Measurements from ENCODE around the gene CAPN11. TPM values are rescaled to one million over a fixed set of nuclear protein-coding genes. Genes with fewer than 3 reads are reported as not detected.

CAPN11 gene
- total and polyA plus RNA-seq, 2 of the 4 experiments (the other 2 are of a cell fraction), result not detected

DNA sequence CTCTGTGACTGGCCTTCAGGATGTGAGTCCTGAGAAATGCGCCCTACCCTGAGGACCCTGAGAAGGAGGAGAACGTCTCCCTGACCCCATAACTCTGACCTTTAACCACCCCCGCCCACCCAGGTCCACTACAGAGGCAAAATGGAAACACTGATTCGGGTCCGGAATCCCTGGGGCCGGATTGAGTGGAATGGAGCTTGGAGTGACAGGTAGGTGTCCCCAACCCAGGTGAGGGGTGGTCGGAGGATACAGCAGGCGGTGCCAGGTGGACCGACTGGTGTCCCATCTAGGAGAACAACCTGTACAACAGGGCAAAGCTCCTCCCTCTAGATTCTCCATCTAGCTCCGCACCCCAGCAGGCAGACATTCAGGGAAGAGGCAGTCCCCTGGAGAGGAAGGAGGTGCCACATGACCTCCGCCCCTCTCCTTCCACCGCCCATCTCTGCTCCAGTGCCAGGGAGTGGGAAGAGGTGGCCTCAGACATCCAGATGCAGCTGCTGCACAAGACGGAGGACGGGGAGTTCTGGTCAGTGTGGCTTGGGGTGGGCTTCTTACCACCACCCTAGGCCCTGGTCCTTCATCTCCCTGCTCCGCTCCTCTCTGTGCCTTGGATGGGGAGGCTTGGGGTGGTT lies 17.6 kb downstream of the CAPN11 start (continued):
- TF ChIP-seq MAZ (IDR thresholded peaks at IDR 0.05; ENCODE audit: borderline replicate concordance, low read depth, low read length) (no peak), POLR2A (IDR thresholded peaks at IDR 0.05; ENCODE audit: low read depth, low read length) (no peak), USF2 (IDR thresholded peaks at IDR 0.05; ENCODE audit: low read depth, low read length) (no peak)

DNA sequence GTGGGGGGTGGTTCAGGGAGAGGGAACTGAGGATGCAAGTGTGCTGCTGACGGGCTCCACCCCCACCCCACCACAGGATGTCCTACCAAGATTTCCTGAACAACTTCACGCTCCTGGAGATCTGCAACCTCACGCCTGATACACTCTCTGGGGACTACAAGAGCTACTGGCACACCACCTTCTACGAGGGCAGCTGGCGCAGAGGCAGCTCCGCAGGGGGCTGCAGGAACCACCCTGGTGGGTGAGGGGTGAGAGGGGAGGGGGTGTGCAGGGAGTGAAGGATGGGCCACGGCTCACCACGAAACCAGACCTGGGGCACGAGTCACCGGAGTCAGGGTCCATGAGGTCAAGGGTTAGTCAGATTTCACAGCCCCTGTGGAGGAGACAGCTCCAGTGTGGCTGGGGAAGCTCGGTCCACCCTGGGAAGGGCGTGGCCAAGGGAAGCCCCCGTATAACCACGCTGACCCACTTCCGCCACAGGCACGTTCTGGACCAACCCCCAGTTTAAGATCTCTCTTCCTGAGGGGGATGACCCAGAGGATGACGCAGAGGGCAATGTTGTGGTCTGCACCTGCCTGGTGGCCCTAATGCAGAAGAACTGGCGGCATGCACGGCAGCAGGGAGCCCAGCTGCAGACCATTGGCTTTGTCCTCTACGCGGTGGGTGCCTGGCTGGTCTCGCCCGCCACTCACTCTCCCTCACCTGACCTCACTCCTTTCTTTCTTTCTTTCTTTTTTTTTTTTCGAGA lies 18.3 kb downstream of the CAPN11 start:
- Histone ChIP-seq H2BK15ac (ENCODE audit: low read depth, low read length) (no peak overlapping the region), H3K23ac (ENCODE audit: low read depth, low read length) (no peak overlapping the region), H3K18ac (ENCODE audit: low read depth, low read length) (no peak overlapping the region), H4K20me1 (ENCODE audit: insufficient read depth, low read length) (no peaks in the 10 kb centered on the region; the same call in 1 of the 2 replicates), H4K91ac (ENCODE audit: insufficient read depth, low read depth, low read length) (no peak overlapping the region), H3K4me2 (ENCODE audit: low read depth, low read length) (no peak overlapping the region), H3K79me1 (ENCODE audit: low read depth in 1 of 2, low read length in 2 of 2) (no peaks in the 10 kb centered on the region), H2BK5ac (ENCODE audit: low read depth, low read length, poor library complexity, severe bottlenecking) (no peak overlapping the region), H3K14ac (replicated peaks; ENCODE audit: low read depth, low read length) (no peak overlapping the region), H3K4ac (ENCODE audit: low read depth, low read length) (no peak overlapping the region), H2AFZ (replicated peaks; ENCODE audit: low read length, poor library complexity) (no peak overlapping the region), H3K27ac (ENCODE audit: insufficient read depth, low read length) (no peak overlapping the region), H2AK5ac (ENCODE audit: low read depth, low read length) (peak overlapping the region; percentile 30; the same call in 1 of the 2 replicates), H3K27me3 (ENCODE audit: control insufficient read depth, insufficient read depth, low read length) (no peaks in the 10 kb centered on the region; the same call in 1 of the 2 replicates), H2BK120ac (ENCODE audit: low read depth, low read length) (no peak overlapping the region), H3K4me1 (ENCODE audit: control insufficient read depth, insufficient read depth, low read length) (0 out of 2 replicates have a peak, but pooled peaks cover 2% of the 10 kb centered on the region), H3K56ac (ENCODE audit: extremely low read depth, insufficient read depth, low read length) (no peak overlapping the region), H3K36me3 (ENCODE audit: control insufficient read depth, insufficient read depth, low read length) (no peaks in the 10 kb centered on the region), H4K8ac (ENCODE audit: low read depth in 2 of 2, low read length in 2 of 2) (no peak overlapping the region), H3K9ac (ENCODE audit: low read depth, low read length) (no peak overlapping the region), H4K5ac (ENCODE audit: low read depth, low read length) (no peak overlapping the region), H3K9me1 (ENCODE audit: insufficient read depth, low read length) (peaks cover 9% of the 10 kb centered on the region; the same call in 1 of the 2 replicates), H2AK9ac (replicated peaks; ENCODE audit: low read depth, low read length, poor library complexity) (no peak overlapping the region), H2BK20ac (ENCODE audit: low read depth, low read length) (no peak overlapping the region), H3K4me3 (ENCODE audit: insufficient read depth, low read depth, low read length) (no peak overlapping the region), H3K9me3 (ENCODE audit: control insufficient read depth, insufficient read depth, low read length) (no peaks in the 10 kb centered on the region)
- intact Hi-C loops (cut with micrococcal nuclease) (no loop called here), in situ Hi-C loops (cut with MboI; ENCODE audit: low sequenced_read_pairs) (no loop called here), dilution Hi-C loops (cut with HindIII; ENCODE audit: low sequenced_read_pairs, unreplicated experiment) (no loop called here)
- CTCF ChIA-PET, result interaction anchor here (0.6 kb wide), 1 partner anchor 9 kb away, joined by 3 read pairs; no protein-coding TSS in a partner anchor
- DNase-seq (no peak), ATAC-seq (ENCODE audit: low read depth) (no peak)
- no TSS peak for BruUV-seq (replicated peaks)
- 89% methylated on average over 5 of the region's 24 CpGs; no CpG with 5 or more reads in 1 of the 2 experiments for WGBS, 2 experiments (ENCODE audit: extremely low coverage in 2 of 2, insufficient read length in 1 of 2)
- POLR2A ChIA-PET (ENCODE audit: unreplicated experiment), result no interaction called here
- TF ChIP-seq MAZ (IDR thresholded peaks at IDR 0.05; ENCODE audit: borderline replicate concordance, low read depth, low read length), result no peak
- no peak for TF ChIP-seq CEBPB (IDR thresholded peaks at IDR 0.05; ENCODE audit: low read depth, low read length)
- no peak for TF ChIP-seq BHLHE40 (IDR thresholded peaks at IDR 0.05; ENCODE audit: low read depth, low read length)
- no peak for TF ChIP-seq SMC3 (IDR thresholded peaks at IDR 0.05; ENCODE audit: low read depth, low read length)
- no peak for TF ChIP-seq USF2 (IDR thresholded peaks at IDR 0.05; ENCODE audit: low read depth, low read length)
- TF ChIP-seq RCOR1 (IDR thresholded peaks at IDR 0.05; ENCODE audit: insufficient replicate concordance, low read length), result no peak
- no peak for TF ChIP-seq POLR2A (IDR thresholded peaks at IDR 0.05; ENCODE audit: low read depth, low read length)
- TF ChIP-seq, protein P1, sequence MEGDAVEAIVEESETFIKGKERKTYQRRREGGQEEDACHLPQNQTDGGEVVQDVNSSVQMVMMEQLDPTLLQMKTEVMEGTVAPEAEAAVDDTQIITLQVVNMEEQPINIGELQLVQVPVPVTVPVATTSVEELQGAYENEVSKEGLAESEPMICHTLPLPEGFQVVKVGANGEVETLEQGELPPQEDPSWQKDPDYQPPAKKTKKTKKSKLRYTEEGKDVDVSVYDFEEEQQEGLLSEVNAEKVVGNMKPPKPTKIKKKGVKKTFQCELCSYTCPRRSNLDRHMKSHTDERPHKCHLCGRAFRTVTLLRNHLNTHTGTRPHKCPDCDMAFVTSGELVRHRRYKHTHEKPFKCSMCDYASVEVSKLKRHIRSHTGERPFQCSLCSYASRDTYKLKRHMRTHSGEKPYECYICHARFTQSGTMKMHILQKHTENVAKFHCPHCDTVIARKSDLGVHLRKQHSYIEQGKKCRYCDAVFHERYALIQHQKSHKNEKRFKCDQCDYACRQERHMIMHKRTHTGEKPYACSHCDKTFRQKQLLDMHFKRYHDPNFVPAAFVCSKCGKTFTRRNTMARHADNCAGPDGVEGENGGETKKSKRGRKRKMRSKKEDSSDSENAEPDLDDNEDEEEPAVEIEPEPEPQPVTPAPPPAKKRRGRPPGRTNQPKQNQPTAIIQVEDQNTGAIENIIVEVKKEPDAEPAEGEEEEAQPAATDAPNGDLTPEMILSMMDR (conservative IDR thresholded peaks at IDR 0.05; ENCODE audit: low read depth, low read length), result no peak
- no peak for TF ChIP-seq MXI1 (IDR thresholded peaks at IDR 0.05; ENCODE audit: borderline replicate concordance, low read depth, low read length)
- no peak for TF ChIP-seq NFE2L2 (IDR thresholded peaks at IDR 0.05; ENCODE audit: low read depth, low read length)
- no peak for TF ChIP-seq RFX5 (IDR thresholded peaks at IDR 0.05; ENCODE audit: low read depth, low read length)
